PFSK-1 (cell line): ENCODE results near the gene CLMN.

Source experiments
- FOXP2 ChIP-seq: optimal IDR thresholded peaks from 2 replicates; pipeline ENCODE3; 2011; ENCODE audit warnings: borderline replicate concordance, control low read depth, inconsistent platforms; ENCODE audit not compliant: insufficient read depth; ENCODE audit errors: extremely low read length, extremely low read depth
- TAF1 ChIP-seq: IDR thresholded peaks from 2 replicates; pipeline ENCODE4 v1.6.1; 2012; ENCODE audit warnings: low read length, control low read depth, borderline replicate concordance; ENCODE audit not compliant: insufficient read depth

- TF ChIP-seq FOXP2, result no peak
- TF ChIP-seq TAF1, result no peak
Measured at GRCh38 chr14:95360828-95361227, 41.1 kb upstream of the CLMN start.
